ENCODE data around the gene TMEM69.
"Not testable (repeated sequence)": the region's sequence is repeated elsewhere in the genome, so short reads cannot be mapped to it uniquely, and the experiment has no call there.

Gene TMEM69

GRCh38 chr1:45660336-45660735 lies 27.6 kb upstream of the TMEM69 start:
- H3K27me3 ChIP-seq (ENCODE audit: control insufficient read depth, insufficient read depth, low read length): no peaks in the 10 kb centered on the region
- H3K9me3 ChIP-seq (replicated peaks; ENCODE audit: low read length): no peaks in the 10 kb centered on the region
- no peak overlapping the region for H3K9ac ChIP-seq (ENCODE audit: low read depth, low read length)
- H3K4me3 ChIP-seq (ENCODE audit: low read length): no peak overlapping the region
- peaks cover 54% of the 10 kb centered on the region for H3K36me3 ChIP-seq (ENCODE audit: insufficient read depth, low read length)
- H3K4me1 ChIP-seq (ENCODE audit: control insufficient read depth, insufficient read depth, low read length): peaks cover under 1% of the 10 kb centered on the region
- no peak overlapping the region for H3K4me2 ChIP-seq (ENCODE audit: low read length)

- Histone ChIP-seq H3K4me3 (ENCODE audit: low read length) (no peak overlapping the region), H3K9ac (ENCODE audit: low read depth, low read length) (no peak overlapping the region), H3K36me3 (ENCODE audit: insufficient read depth, low read length) (peaks cover 4% of the 10 kb centered on the region), H3K27me3 (ENCODE audit: control insufficient read depth, insufficient read depth, low read length) (no peaks in the 10 kb centered on the region), H3K9me3 (replicated peaks; ENCODE audit: low read length) (no peaks in the 10 kb centered on the region), H3K4me1 (ENCODE audit: control insufficient read depth, insufficient read depth, low read length) (peaks cover 20% of the 10 kb centered on the region), H3K4me2 (ENCODE audit: low read length) (no peak overlapping the region)
Observed at GRCh38 chr1:45666836-45667235, 21.1 kb upstream of the TMEM69 start.

- Histone ChIP-seq H3K27me3 (ENCODE audit: control insufficient read depth, insufficient read depth, low read length) (no peaks in the 10 kb centered on the region), H3K4me2 (ENCODE audit: low read length) (no peak overlapping the region), H3K9ac (ENCODE audit: low read depth, low read length) (no peak overlapping the region), H3K9me3 (replicated peaks; ENCODE audit: low read length) (no peaks in the 10 kb centered on the region), H3K4me3 (ENCODE audit: low read length) (no peak overlapping the region), H3K4me1 (ENCODE audit: control insufficient read depth, insufficient read depth, low read length) (peaks cover 20% of the 10 kb centered on the region), H3K36me3 (ENCODE audit: insufficient read depth, low read length) (peaks cover 1% of the 10 kb centered on the region)
Observed at GRCh38 chr1:45667321-45668111, 20.5 kb upstream of the TMEM69 start.

GRCh38 chr1:45668526-45668925 lies 19.5 kb upstream of the TMEM69 start:
- Histone ChIP-seq H3K9me3 (replicated peaks; ENCODE audit: low read length) (no peaks in the 10 kb centered on the region), H3K4me3 (ENCODE audit: low read length) (no peak overlapping the region), H3K36me3 (ENCODE audit: insufficient read depth, low read length) (no peaks in the 10 kb centered on the region), H3K4me2 (ENCODE audit: low read length) (no peak overlapping the region), H3K9ac (ENCODE audit: low read depth, low read length) (no peak overlapping the region), H3K4me1 (ENCODE audit: control insufficient read depth, insufficient read depth, low read length) (peaks cover 20% of the 10 kb centered on the region), H3K27me3 (ENCODE audit: control insufficient read depth, insufficient read depth, low read length) (no peaks in the 10 kb centered on the region)

GRCh38 chr1:45669379-45669778 lies 18.6 kb upstream of the TMEM69 start:
- Histone ChIP-seq H3K36me3 (ENCODE audit: insufficient read depth, low read length) (no peaks in the 10 kb centered on the region), H3K9me3 (replicated peaks; ENCODE audit: low read length) (no peaks in the 10 kb centered on the region), H3K4me1 (ENCODE audit: control insufficient read depth, insufficient read depth, low read length) (peaks cover 20% of the 10 kb centered on the region)

GRCh38 chr1:45669859-45670655 lies 17.9 kb upstream of the TMEM69 start:
- no peaks in the 10 kb centered on the region for H3K9me3 ChIP-seq (replicated peaks; ENCODE audit: low read length)
- H3K36me3 ChIP-seq (ENCODE audit: insufficient read depth, low read length): no peaks in the 10 kb centered on the region
- H3K4me3 ChIP-seq (ENCODE audit: low read length): no peak overlapping the region
- H3K9ac ChIP-seq (ENCODE audit: low read depth, low read length): no peak overlapping the region
- H3K4me2 ChIP-seq (ENCODE audit: low read length): peak overlapping the region; percentile 43
- peaks cover 20% of the 10 kb centered on the region for H3K4me1 ChIP-seq (ENCODE audit: control insufficient read depth, insufficient read depth, low read length)
- H3K27me3 ChIP-seq (ENCODE audit: control insufficient read depth, insufficient read depth, low read length): no peaks in the 10 kb centered on the region

More at GRCh38 chr1:45669379-45669778, 18.6 kb upstream of the TMEM69 start:
- H3K4me3 ChIP-seq (ENCODE audit: low read length): no peak overlapping the region
- no peak overlapping the region for H3K9ac ChIP-seq (ENCODE audit: low read depth, low read length)
- no peaks in the 10 kb centered on the region for H3K27me3 ChIP-seq (ENCODE audit: control insufficient read depth, insufficient read depth, low read length)
- peak overlapping the region; percentile 43 for H3K4me2 ChIP-seq (ENCODE audit: low read length)

- Histone ChIP-seq H3K9me3 (replicated peaks; ENCODE audit: low read length) (no peaks in the 10 kb centered on the region), H3K9ac (ENCODE audit: low read depth, low read length) (no peak overlapping the region), H3K36me3 (ENCODE audit: insufficient read depth, low read length) (peaks cover 4% of the 10 kb centered on the region), H3K4me1 (ENCODE audit: control insufficient read depth, insufficient read depth, low read length) (peaks cover 34% of the 10 kb centered on the region), H3K4me3 (ENCODE audit: low read length) (no peak overlapping the region), H3K4me2 (ENCODE audit: low read length) (no peak overlapping the region), H3K27me3 (ENCODE audit: control insufficient read depth, insufficient read depth, low read length) (no peaks in the 10 kb centered on the region)
Observed at GRCh38 chr1:45673956-45674355, 14.0 kb upstream of the TMEM69 start.

GRCh38 chr1:45674478-45674877 lies 13.5 kb upstream of the TMEM69 start:
- H3K9me3 ChIP-seq (replicated peaks; ENCODE audit: low read length): no peaks in the 10 kb centered on the region
- peaks cover 34% of the 10 kb centered on the region for H3K4me1 ChIP-seq (ENCODE audit: control insufficient read depth, insufficient read depth, low read length)
- H3K36me3 ChIP-seq (ENCODE audit: insufficient read depth, low read length): peaks cover 4% of the 10 kb centered on the region
- H3K27me3 ChIP-seq (ENCODE audit: control insufficient read depth, insufficient read depth, low read length): no peaks in the 10 kb centered on the region
- H3K4me3 ChIP-seq (ENCODE audit: low read length): no peak overlapping the region
- H3K4me2 ChIP-seq (ENCODE audit: low read length): no peak overlapping the region
- no peak overlapping the region for H3K9ac ChIP-seq (ENCODE audit: low read depth, low read length)

- H3K4me3 ChIP-seq (ENCODE audit: low read length); H3K36me3 ChIP-seq (ENCODE audit: insufficient read depth, low read length); H3K27me3 ChIP-seq (ENCODE audit: control insufficient read depth, insufficient read depth, low read length); H3K9ac ChIP-seq (ENCODE audit: low read depth, low read length); H3K4me2 ChIP-seq (ENCODE audit: low read length); H3K9me3 ChIP-seq (replicated peaks; ENCODE audit: low read length): not testable (repeated sequence)
- H3K4me1 ChIP-seq (ENCODE audit: control insufficient read depth, insufficient read depth, low read length): peaks cover 36% of the 10 kb centered on the region
Observed at GRCh38 chr1:45676553-45676952, 11.4 kb upstream of the TMEM69 start.

GRCh38 chr1:45677751-45678245 lies 10.2 kb upstream of the TMEM69 start:
- Histone ChIP-seq H3K4me3 (ENCODE audit: low read length) (no peak overlapping the region), H3K36me3 (ENCODE audit: insufficient read depth, low read length) (peaks cover 4% of the 10 kb centered on the region), H3K9ac (ENCODE audit: low read depth, low read length) (no peak overlapping the region), H3K9me3 (replicated peaks; ENCODE audit: low read length) (no peaks in the 10 kb centered on the region), H3K27me3 (ENCODE audit: control insufficient read depth, insufficient read depth, low read length) (no peaks in the 10 kb centered on the region), H3K4me2 (ENCODE audit: low read length) (no peak overlapping the region), H3K4me1 (ENCODE audit: control insufficient read depth, insufficient read depth, low read length) (peaks cover 38% of the 10 kb centered on the region)

GRCh38 chr1:45678489-45678888 lies 9.5 kb upstream of the TMEM69 start:
- peak overlapping the region; percentile 64 for H3K4me2 ChIP-seq (ENCODE audit: low read length)
- peak overlapping the region; percentile 2 for H3K9ac ChIP-seq (ENCODE audit: low read depth, low read length)
- H3K27me3 ChIP-seq (ENCODE audit: control insufficient read depth, insufficient read depth, low read length): no peaks in the 10 kb centered on the region
- H3K9me3 ChIP-seq (replicated peaks; ENCODE audit: low read length): no peaks in the 10 kb centered on the region
- peaks cover 4% of the 10 kb centered on the region for H3K36me3 ChIP-seq (ENCODE audit: insufficient read depth, low read length)
- peaks cover 39% of the 10 kb centered on the region for H3K4me1 ChIP-seq (ENCODE audit: control insufficient read depth, insufficient read depth, low read length)
- H3K4me3 ChIP-seq (ENCODE audit: low read length): no peak overlapping the region

Data from skeletal muscle satellite cell (primary cell).